NCI-H69 (cell line): ENCODE results near the gene MIPEP.
"Not testable (repeated sequence)": the region's sequence is repeated elsewhere in the genome, so short reads cannot be mapped to it uniquely, and the experiment has no call there.

Experiments used
- DNase-seq: peaks from one replicate; lab custom pipeline; 2025; lab: John Stamatoyannopoulos, UW

The MIPEP gene

GRCh38 chr13:23888658-23889614, at the start of gene MIPEP:
Gene MIPEP (minus strand): TSS chr13:23889400. CDS start chr13:23889320, 80 bp downstream.
- DNase-seq: peak; percentile 95

- DNase-seq: no peak
Observed at GRCh38 chr13:23934520-23934919, 45.3 kb upstream of the MIPEP start.

GRCh38 chr13:23928985-23929384, 39.8 kb upstream of the MIPEP start:
- DNase-seq: no peak

GRCh38 chr13:23923031-23923430, 33.8 kb upstream of the MIPEP start:
- DNase-seq: no peak

- no peak for DNase-seq
Observed at GRCh38 chr13:23922005-23922932, 33.1 kb upstream of the MIPEP start.

- peak; percentile 39 for DNase-seq
Observed at GRCh38 chr13:23921451-23921888, 32.3 kb upstream of the MIPEP start.

- no peak for DNase-seq
Observed at GRCh38 chr13:23919006-23919405, 29.8 kb upstream of the MIPEP start.

GRCh38 chr13:23918208-23918607, 29.0 kb upstream of the MIPEP start:
- no peak for DNase-seq

GRCh38 chr13:23915308-23915707, 26.1 kb upstream of the MIPEP start:
- peak; percentile 88 for DNase-seq

- no peak for DNase-seq
Observed at GRCh38 chr13:23912469-23912868, 23.3 kb upstream of the MIPEP start.

GRCh38 chr13:23909606-23910005, 20.4 kb upstream of the MIPEP start:
- DNase-seq: peak; percentile 11

GRCh38 chr13:23905766-23906165, 16.6 kb upstream of the MIPEP start:
- no peak for DNase-seq

- peak; percentile 18 for DNase-seq
Observed at GRCh38 chr13:23903906-23904280, 14.7 kb upstream of the MIPEP start.

- DNase-seq: peak; percentile 45
Observed at GRCh38 chr13:23902975-23903905, 14.0 kb upstream of the MIPEP start.

- no peak for DNase-seq
Observed at GRCh38 chr13:23901365-23901764, 12.2 kb upstream of the MIPEP start.

- peak; percentile 29 for DNase-seq
Observed at GRCh38 chr13:23899555-23899954, 10.4 kb upstream of the MIPEP start.

GRCh38 chr13:23898101-23898500, 8.9 kb upstream of the MIPEP start:
- DNase-seq: no peak

GRCh38 chr13:23897452-23897919, 8.3 kb upstream of the MIPEP start, which contains the start of gene C1QTNF9B:
Gene C1QTNF9B (minus strand): TSS chr13:23897502.
- not testable (repeated sequence) for DNase-seq

GRCh38 chr13:23894746-23895145, 5.5 kb upstream of the MIPEP start:
- not testable (repeated sequence) for DNase-seq

- not testable (repeated sequence) for DNase-seq
Observed at GRCh38 chr13:23893791-23894190, 4.6 kb upstream of the MIPEP start.
